Fibroblast of pulmonary artery (primary cell): ENCODE data around the gene CHMP3.
"Not testable (repeated sequence)": the region's sequence is repeated elsewhere in the genome, so short reads cannot be mapped to it uniquely, and the experiment has no call there.

Experiments used
- DNase-seq: peaks from one replicate; pipeline ENCODE4 v3.0.0-alpha.2; 2010; ENCODE audit warnings: low read depth
- H3K4me3 ChIP-seq: replicated peaks from 2 replicates; pipeline ENCODE4 v1.5.1; 2011; ENCODE audit warnings: low read depth, mild to moderate bottlenecking, control low read depth, low read length, moderate library complexity
- TF ChIP-seq, protein P1 (sequence below): IDR thresholded peaks from 2 replicates; pipeline ENCODE4 v1.5.1; 2011; ENCODE audit warnings: mild to moderate bottlenecking, control low read depth, low read length, inconsistent platforms; ENCODE audit errors: missing control alignments

CHMP3 gene

DNA sequence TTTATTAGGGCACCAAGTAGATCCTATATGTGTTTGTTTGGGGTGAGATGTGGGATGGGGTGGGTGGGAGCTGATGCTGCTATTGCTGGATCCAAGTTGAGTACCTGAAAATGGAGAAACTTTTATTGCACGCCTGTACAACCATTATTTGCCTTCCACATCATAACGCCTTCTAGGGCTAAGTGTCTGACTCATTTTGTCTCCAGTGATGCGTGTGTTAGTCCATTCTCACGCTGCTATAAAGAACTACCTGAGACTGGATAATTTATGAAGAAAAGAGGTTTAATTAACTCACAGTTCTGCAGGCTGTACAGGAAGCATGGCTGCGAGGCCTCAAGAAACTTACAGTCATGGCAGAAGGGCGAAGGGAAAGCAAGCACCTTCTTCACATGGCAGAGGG is 63.9 kb downstream of the CHMP3 start:
- TF ChIP-seq, protein P1, sequence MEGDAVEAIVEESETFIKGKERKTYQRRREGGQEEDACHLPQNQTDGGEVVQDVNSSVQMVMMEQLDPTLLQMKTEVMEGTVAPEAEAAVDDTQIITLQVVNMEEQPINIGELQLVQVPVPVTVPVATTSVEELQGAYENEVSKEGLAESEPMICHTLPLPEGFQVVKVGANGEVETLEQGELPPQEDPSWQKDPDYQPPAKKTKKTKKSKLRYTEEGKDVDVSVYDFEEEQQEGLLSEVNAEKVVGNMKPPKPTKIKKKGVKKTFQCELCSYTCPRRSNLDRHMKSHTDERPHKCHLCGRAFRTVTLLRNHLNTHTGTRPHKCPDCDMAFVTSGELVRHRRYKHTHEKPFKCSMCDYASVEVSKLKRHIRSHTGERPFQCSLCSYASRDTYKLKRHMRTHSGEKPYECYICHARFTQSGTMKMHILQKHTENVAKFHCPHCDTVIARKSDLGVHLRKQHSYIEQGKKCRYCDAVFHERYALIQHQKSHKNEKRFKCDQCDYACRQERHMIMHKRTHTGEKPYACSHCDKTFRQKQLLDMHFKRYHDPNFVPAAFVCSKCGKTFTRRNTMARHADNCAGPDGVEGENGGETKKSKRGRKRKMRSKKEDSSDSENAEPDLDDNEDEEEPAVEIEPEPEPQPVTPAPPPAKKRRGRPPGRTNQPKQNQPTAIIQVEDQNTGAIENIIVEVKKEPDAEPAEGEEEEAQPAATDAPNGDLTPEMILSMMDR: no peak
- H3K4me3 ChIP-seq: no peak overlapping the region
- no peak for DNase-seq

DNA sequence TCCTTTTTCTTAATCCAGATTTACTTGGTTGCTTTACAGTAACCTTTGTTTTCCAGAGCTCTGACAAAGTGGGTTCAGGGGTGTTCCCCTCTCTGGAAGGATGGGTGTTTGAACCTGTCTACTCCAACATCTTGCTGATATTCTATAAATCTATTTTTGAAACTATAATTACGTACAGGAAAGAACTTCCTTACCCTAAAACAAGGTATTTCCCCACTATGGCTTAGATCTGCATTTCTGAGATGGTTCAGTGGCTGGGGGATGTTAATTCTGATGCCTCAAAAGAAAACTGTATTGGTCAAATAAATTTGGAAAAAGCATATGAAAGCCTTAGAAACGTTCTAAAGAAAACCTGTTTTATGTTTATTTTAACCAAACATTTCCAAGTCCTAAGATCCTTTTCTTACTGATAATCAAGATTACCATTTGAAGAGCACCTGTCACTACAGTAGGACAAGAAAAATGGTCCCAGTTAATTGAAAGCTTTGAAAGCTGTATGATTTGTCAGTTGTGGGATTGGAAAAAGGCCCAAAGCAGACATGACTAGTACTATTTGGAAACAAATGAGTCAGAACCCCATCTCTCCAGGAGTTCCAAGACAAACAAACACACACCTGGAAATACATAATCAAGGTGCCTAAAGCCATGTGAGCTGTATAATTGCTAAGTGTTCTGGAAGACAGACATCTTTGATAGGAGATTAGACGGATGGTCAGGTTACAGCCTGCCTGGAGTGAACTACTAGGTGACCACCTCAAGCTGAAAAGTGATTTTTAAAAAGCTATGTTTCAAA is 64.6 kb downstream of the CHMP3 start:
- no peak overlapping the region for H3K4me3 ChIP-seq
- TF ChIP-seq, protein P1: no peak
- no peak for DNase-seq

DNA sequence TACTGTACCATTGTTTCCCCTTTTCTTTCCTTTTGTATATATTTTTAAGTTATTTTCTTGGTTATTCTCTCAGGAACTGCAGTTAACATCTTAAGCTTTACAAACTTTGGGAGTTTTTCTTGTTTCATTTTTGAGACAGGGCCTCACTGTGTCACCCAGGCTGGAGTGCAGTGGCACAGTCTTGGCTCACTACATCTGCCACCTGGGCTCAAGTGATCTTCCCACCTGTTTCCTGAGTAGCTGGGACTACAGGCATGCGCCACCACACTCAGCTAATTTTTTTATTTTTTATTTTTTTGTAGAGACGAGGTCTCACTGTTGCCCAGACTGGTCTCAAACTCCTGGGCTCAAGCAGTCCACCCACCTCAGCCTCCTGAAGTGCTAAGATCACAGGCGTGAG is 66.9 kb downstream of the CHMP3 start:
- not testable (repeated sequence) for DNase-seq, H3K4me3 ChIP-seq

DNA sequence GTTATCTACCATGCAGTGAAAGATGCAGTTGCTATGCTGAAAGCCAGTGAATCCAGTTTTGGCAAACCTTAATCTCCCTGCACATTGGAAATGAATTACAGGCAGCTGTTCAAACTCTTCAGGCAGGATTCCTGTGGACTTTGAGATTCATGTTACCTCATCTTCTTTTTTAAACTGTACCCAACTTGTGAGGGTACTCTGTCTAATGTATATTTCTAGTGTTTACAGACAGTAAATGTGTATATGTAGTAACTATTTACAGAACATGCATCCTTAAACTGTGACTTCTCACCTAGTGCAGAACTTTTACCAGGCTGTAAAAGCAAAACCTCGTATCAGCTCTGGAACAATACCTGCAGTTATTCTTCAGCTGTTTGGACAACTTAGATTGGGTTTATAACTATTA is 71.2 kb downstream of the CHMP3 start:
- DNase-seq: no peak
- H3K4me3 ChIP-seq: no peak overlapping the region
- TF ChIP-seq, protein P1: no peak

DNA sequence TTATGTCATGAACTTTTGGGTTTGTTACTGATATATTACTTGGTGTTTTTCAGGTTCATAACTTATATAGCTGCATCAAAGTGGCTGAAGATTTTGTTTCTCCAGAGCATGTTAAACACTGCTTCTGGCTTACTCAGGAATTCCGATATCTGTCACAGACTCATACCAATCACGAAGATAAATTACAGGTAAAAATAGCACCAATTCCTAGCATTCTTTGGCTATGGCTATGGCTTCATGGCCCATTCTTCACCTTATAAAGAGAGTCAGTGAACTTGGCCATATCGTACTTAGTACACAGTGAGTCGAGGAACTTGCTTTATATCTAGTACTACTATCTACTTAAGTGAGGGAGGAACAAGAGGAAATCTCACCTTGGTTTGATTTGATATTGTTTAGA is 72.2 kb downstream of the CHMP3 start:
- no peak for DNase-seq
- H3K4me3 ChIP-seq: no peak overlapping the region
- TF ChIP-seq, protein P1: no peak

DNA sequence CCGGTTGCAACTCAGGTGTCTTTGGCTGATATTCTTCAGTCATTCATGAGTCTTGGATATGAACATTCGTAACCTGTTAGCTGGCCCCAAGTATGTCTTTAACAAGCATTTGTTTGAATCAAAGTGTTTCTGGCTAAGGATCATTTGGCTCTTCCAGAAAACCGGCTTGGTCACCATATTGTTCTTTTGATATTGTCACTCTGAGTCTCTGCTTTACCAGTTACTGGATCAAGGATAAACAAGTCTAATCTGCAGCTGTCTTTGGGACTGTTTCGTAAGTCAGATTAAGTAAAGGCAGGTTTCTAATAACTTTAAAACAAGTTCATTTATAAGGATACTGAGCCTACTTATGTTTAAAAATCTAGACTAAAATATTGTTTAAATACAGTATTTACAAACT is 73.0 kb downstream of the CHMP3 start:
- no peak for DNase-seq
- TF ChIP-seq, protein P1: no peak
- H3K4me3 ChIP-seq: no peak overlapping the region

DNA sequence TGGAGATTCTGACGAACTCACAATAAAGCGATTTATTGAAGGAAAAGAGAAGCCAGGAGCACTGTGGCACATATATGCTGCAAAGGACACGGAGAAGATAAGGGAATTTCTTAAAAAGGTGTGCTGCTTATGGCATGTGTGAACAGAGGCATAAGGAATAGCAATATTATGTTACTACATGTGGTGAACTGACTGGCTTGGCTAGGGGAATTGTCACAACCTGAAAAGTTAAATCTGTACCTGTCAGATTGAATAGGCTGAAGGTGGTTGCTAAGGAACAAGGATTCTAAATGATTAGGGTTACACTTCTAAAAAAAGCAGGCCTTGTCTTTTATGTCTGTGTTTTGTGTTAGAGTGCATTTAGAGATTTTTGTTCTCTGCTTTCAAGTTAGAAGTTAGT is 73.7 kb downstream of the CHMP3 start:
- H3K4me3 ChIP-seq: no peak overlapping the region
- no peak for DNase-seq
- TF ChIP-seq, protein P1: no peak
